D721Med (cell line): Measurements from ENCODE around the gene CST9.

Experiments used
- DNase-seq: peaks from one replicate; pipeline ENCODE4 v3.0.0; 2011; ENCODE audit warnings: low spot score; ENCODE audit not compliant: insufficient read length
- FAIRE-seq: peaks from 2 replicates; lab custom pipeline; 2011; peaks lifted over from hg19 to GRCh38; lab: Jason Lieb, UNC
- CTCF ChIP-seq: IDR thresholded peaks from 2 replicates; pipeline ENCODE4 v1.5.1; 2012; ENCODE audit warnings: mild to moderate bottlenecking, control low read depth; ENCODE audit not compliant: insufficient read depth; ENCODE audit errors: missing control alignments

The CST9 gene

GRCh38 chr20:23614163-23614562, 8.4 kb upstream of the CST9 start:
- no peak for FAIRE-seq
- TF ChIP-seq CTCF, result no peak
- DNase-seq, result no peak

GRCh38 chr20:23613676-23614075, 8.0 kb upstream of the CST9 start:
- FAIRE-seq (no peak), DNase-seq (no peak)
- no peak for TF ChIP-seq CTCF

GRCh38 chr20:23612396-23612795, 6.7 kb upstream of the CST9 start:
- no peak for TF ChIP-seq CTCF
- no peak for FAIRE-seq
- DNase-seq, result no peak

- FAIRE-seq, result no peak
- TF ChIP-seq CTCF, result no peak
- no peak for DNase-seq
Measured at GRCh38 chr20:23609486-23610109, 3.9 kb upstream of the CST9 start.

GRCh38 chr20:23608251-23608846, 2.6 kb upstream of the CST9 start:
- DNase-seq, result no peak
- no peak for FAIRE-seq
- no peak for TF ChIP-seq CTCF

- FAIRE-seq (no peak), DNase-seq (no peak)
- TF ChIP-seq CTCF, result no peak
Measured at GRCh38 chr20:23607497-23608245, 2.0 kb upstream of the CST9 start.

- TF ChIP-seq CTCF, result peak; percentile 75
- FAIRE-seq (no peak), DNase-seq (peak; percentile 57)
Measured at GRCh38 chr20:23606652-23607049, 934 bp upstream of the CST9 start.
